Measurements from ENCODE around the gene NF1.

DNA sequence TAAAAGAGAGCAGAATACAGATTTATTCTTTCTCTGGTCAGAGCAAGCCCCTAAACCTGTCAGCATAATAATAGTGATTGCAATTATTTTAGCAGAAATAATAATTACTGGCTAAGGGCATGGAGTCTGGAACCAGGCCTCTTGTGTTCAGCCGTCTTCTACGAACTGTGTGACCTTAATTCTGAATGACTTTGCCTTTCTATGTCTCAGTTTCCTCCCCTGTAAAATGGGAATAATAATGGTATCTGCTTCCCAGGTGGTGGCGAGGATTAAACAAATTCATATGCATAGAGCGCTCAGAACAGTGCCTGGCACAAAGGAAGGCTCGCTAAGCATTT is 330.1 kb downstream of the NF1 start:
- TF ChIP-seq, protein P1, sequence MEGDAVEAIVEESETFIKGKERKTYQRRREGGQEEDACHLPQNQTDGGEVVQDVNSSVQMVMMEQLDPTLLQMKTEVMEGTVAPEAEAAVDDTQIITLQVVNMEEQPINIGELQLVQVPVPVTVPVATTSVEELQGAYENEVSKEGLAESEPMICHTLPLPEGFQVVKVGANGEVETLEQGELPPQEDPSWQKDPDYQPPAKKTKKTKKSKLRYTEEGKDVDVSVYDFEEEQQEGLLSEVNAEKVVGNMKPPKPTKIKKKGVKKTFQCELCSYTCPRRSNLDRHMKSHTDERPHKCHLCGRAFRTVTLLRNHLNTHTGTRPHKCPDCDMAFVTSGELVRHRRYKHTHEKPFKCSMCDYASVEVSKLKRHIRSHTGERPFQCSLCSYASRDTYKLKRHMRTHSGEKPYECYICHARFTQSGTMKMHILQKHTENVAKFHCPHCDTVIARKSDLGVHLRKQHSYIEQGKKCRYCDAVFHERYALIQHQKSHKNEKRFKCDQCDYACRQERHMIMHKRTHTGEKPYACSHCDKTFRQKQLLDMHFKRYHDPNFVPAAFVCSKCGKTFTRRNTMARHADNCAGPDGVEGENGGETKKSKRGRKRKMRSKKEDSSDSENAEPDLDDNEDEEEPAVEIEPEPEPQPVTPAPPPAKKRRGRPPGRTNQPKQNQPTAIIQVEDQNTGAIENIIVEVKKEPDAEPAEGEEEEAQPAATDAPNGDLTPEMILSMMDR (IDR thresholded peaks at IDR 0.05), result no peak
- TF ChIP-seq POLR2A (IDR thresholded peaks at IDR 0.05), result no peak
